ENCODE data around the gene GALNT18.

DNA sequence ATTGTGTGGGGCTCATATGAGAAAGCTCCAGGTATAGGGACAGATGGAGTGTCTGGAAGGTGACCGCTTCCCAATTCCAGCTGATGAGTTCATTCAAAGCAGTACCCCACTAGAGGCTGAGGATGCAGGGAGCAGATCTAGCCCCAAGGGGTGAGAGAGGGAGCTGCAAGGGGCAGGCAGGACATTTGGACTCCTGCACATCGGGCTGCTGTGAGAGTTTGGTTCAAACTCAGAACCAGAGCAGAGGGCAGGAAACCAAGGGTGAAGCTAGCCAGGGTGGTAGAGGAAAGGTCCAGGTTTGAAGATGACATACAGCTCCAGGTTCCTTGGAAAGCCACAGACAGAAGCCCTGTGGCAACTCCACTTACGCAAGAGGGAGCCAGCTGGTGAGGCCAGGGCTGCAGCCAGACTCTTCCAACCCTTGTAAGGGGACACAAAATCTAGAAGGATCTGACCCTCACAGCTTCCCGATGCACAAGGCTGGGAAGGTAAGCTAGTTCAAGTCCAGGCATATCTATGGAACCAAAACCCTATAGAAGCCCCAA is 270.7 kb downstream of the GALNT18 start:
- TF ChIP-seq CTCF (conservative IDR thresholded peaks at IDR 0.05) (no peak), ZFX (IDR thresholded peaks at IDR 0.05) (no peak)
